SKM-1 (cell line): ENCODE measurements around the gene OSBP2.

Experiments
- DNase-seq: peaks from one replicate; lab custom pipeline; 2025; ENCODE audit not compliant: unreplicated experiment; lab: John Stamatoyannopoulos, UW

The OSBP2 gene

DNA sequence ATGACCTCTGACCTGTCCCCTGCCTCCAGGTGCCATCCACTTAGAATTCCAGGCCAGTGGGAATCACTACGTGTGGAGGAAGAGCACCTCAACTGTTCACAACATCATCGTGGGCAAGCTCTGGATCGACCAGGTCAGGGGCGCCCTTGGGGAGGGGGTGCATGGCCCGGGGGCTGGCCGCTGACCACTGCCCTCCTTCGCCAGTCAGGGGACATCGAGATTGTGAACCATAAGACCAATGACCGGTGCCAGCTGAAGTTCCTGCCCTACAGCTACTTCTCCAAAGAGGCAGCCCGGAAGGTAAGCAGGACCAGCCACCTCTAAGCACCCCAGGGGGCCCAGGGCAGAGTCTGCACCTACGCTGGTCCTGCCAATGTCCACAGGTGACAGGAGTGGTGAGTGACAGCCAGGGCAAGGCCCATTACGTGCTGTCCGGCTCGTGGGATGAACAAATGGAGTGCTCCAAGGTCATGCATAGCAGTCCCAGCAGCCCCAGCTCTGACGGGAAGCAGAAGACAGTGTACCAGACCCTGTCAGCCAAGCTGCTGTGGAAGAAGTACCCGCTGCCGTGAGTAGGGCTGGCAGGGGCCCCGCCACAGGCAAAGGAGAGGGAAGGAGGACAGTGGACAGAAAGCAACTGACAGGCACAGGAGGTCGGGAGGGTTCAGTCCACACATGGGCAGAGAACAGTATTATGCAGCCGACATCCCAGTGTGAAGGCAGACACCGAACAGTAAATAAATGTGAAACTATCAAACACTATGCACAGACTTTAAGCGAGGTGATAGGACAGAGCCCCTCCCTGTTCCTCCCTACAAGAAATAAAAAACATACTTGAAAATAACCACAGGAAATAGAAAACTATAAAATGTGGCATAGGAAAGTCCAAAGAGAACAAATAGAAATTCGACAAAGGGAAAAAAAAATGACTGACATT is 199.0 kb downstream of the OSBP2 start:
- no peak for DNase-seq

DNA sequence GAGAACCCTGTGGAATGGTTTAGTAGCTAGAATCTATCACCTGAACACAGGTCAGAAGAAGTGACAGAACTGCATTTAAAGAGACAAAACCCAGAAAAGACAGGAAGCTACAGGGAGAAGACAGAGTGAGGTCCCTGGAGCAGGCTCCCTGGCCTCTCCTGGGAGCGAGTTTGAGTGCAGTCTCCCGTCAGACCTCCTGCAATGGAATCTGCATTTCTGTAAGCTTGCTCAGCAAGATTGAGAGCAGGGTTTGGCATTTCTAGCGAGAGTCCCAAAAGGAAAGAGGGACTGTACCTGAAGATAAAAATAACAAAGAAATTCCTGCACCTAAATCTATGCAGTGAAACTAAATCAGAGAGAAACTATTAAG is 199.7 kb downstream of the OSBP2 start:
- DNase-seq, result no peak

DNA sequence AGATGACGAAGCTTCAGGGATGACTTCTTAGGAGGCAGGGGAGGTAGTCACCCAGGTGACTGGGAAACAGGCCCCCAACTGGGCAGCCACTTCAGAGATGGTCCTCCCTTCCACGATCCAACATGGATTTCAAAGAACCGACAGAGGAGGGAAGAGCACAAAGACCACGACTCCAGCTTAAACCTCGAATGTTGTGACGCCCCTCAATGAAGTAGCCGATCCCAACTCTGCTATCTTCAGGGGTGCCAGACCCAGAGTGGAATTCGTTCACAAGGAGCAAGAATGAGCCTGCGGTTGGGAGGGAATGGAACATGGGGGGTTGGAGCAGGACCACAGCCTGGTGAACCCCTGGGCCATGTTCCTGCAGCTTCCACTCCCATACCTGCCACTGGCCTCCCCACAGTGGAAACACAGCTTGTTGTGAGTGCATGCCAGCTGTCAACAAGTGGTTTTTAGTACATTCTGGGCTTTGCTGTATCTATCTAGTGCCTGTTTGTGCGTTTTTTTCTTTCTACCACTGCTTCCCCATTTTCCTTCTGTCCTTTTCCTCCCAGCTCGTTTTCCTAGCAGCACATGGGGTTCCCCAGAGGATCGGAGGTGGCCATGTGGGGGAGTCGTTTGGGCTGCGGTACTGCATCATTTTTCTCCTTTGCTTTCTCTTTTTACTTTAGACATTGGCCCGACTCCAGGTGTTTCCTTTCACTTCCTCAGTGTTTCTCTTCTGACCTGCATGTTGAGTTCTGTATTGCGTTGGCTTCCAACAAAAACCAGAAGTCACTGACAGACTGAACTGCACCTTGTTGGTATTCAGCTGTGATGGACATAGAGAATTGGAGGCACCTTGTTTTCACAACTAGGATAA is 208.1 kb downstream of the OSBP2 start:
- no peak for DNase-seq

DNA sequence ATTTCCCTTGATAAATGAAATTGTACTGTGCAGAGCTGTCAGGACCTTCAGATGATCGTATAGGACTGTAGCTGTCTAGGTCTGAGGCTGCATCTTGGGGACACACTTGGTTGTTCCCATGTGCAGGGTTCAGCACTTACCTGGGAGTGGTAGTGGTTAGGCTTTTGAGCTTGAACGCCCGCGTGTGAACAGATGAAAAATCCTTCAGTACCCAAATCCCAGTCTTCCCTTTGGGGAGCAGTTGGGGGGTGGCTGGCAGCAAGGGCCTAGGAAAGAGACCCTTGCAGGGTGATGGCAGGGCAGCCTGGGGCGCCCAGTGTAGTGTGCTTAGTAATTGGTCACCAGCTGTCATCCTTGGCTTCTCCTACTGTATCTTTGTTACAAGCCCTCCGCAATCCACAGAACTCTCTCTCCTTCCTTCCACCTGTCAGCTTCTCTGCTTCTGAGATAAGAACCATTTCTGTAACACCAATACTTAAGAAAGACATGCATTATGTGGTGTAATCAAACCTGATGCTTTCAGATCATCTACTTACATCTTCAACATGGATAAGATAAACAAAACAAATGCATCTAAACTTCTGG is 209.3 kb downstream of the OSBP2 start:
- no peak for DNase-seq

DNA sequence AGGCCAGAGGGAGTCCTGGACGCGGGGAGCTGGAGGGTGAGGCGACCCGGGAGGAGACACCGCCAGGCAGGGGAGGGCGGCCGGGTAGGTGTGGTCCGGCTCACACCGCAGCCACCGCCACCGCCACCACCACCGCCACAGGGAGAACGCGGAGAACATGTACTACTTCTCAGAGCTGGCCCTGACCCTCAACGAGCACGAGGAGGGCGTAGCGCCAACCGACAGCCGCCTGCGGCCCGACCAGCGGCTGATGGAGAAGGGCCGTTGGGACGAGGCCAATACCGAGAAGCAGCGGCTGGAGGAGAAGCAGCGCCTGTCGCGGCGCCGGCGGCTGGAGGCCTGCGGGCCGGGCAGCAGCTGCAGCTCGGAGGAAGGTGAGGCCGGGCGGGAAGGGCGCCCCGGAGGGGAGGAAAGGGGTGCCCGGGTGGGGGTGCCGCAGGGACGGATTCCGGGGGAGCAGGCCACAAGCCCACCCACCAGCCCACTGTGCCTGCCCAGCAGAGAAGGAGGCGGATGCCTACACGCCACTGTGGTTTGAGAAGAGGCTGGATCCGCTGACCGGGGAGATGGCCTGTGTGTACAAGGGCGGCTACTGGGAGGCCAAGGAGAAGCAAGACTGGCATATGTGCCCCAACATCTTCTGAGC is 211.1 kb downstream of the OSBP2 start:
- DNase-seq, result no peak

DNA sequence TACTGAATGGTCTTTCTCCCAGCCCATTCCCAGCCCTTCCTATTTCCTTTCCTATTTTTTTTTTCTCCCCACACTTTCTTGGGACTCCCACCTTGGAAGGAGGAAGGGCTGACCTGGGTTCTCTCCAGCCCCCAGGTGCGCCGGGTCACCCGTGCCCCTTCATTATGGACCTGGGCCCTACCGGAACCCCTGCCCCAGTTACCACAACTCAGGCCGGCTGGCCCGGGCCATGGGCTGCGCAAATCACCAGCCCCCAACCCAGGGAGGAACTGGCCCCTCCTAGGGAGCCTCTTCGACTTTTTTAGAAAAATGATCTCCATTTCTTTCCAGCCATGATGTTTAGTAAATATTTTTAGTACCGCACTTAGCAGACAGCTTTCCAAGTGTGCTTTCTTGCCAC is 211.7 kb downstream of the OSBP2 start:
- no peak for DNase-seq

DNA sequence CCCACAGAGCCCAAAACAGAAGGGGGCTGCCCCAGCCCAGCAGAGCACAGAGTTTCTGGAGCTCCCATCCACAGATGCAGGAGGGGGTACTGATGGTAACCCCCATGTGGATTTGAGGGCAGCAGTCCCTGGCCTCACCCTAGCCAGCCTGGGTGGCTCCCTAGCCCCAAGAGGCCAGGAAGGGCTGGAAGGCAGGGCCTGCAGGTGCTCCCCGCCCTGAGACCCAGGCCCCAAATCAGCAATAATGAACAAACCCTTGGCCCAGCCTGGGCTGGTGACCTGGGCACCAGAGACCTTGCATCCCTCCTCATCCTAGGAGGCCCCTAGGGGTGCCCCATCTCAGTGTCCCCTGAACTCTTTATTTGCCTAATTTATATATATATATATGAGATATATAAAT is 212.3 kb downstream of the OSBP2 start:
- no peak for DNase-seq

DNA sequence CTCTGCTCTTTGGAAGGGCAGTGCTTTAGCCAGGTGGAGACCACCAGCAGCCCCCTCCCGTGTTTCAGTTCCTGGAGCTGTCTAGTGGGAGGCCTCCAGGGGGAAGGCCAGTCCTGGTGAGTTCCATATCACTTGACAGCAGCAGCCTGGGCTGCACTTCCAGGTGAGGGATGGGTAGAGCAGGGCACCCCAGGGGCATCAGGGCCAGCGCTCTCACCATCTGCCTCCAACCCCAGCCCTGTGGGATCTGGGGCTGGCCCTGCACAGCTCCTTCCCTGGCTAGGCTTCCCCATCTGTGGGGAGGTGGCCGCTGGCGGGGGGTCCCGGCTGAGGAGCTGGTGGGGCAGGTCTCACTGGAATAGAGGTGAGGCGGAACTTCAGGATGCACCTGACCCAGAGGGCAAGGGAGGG is 213.4 kb downstream of the OSBP2 start:
- DNase-seq, result no peak

DNA sequence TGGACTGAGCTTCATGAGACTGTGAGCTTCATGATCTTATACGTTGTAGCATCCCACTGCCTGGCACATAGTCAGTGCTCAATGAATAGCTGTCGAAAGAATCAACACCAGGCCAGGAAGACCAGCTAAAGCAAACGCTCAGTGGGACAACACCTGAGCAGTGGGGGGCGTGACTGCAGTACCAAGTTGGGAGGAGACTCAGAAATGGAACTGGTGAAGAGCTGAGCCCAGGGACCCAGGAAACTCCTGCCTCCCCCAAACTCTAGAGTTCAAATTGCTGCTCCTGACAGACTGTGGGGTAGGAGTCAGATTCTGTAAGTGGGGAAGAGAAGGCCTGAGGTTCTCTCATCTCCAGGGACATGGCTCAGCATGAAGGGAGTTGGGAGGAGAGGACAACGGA is 214.6 kb downstream of the OSBP2 start:
- DNase-seq, result no peak

DNA sequence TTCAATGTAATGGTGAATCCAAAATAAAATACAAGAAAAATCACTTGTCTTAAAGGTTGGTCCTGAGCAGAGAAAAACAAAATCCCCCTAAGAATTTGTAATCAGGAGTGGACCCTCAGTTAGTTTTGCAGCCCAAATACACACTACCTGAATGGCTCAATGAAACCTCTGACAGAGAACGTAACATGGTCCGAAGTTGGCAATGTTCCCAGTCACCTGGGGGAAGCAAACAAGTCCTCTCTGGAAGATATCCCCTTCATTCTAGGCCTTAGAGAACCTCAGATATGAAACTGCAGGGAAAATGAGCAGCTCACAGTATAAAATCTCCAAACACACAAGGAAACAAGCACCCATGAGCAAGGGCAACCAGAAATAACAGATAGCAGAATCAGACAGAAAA is 215.7 kb downstream of the OSBP2 start:
- DNase-seq, result no peak

DNA sequence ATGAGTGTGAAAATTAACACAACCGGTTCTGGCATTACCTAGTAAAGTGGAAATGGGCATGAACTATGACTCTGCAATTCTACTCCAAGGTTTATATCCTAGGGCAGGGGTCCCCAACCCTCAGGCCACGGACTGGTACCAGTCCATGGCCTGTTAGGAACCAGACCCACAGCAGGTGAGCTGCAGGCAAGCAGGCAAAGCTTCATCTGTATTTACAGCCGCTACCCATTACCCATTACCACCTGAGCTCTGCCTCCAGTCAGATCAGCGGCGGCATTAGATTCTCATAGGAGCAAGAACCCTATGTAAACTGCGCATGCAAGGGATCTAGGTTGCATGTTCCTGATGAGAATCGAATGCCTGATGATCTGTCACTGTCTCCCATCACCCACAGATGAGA is 224.1 kb downstream of the OSBP2 start:
- DNase-seq, result no peak

DNA sequence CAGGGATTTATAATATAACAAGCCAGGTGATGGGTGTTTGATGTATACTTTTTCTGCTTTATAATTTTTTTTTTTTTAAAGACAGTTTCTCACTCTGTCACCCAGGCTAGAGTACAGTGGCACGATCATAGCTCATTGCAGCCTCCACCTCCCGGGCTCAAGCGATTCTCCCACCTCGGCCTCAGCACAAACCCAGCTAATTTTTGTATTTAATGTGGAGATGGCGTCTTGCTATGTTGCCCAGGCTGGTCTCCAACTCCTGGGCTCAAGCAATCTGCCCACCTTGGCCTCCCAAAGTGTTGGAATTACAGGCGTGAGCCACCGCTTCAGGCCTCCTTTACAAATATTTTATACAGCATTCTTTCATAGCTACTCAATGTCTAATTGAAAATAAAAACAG is 225.3 kb downstream of the OSBP2 start:
- DNase-seq, result no peak

DNA sequence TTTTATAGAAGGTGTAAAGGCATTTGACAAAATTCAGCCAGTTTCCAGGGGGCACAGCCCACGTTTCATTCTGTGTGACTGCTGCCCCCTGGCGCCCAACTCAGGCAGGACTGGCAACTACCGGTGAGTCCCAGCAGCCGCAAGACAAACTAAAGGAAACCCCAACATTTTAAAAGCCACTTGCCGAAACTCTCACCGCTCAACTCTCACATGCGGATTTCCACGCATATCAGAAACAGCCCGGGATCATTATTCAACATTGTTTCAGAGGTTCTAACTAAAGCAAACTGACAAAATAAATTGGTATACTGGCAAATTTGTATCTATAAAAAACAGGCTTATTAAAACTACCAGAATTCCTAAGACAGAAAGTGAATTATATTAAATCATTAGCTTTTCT is 225.7 kb downstream of the OSBP2 start:
- DNase-seq, result no peak

DNA sequence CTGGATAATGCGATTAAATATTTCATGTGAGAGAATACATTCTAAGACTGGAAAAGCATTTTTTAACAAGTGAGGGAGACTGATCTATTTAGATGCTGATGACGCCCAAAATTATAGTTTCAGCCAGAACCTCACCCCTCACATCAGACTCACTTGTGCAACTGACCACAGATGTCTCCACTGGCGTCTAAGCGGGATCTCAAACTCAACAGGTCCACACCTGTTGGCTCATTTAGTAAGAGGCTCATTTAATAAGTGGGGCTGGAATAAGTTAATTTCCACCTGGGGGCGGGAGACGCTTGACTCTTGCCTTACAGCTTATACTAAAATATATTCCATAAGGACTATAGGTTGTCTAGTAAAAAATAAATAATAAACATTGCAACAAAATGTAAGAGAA is 226.4 kb downstream of the OSBP2 start:
- DNase-seq, result no peak

DNA sequence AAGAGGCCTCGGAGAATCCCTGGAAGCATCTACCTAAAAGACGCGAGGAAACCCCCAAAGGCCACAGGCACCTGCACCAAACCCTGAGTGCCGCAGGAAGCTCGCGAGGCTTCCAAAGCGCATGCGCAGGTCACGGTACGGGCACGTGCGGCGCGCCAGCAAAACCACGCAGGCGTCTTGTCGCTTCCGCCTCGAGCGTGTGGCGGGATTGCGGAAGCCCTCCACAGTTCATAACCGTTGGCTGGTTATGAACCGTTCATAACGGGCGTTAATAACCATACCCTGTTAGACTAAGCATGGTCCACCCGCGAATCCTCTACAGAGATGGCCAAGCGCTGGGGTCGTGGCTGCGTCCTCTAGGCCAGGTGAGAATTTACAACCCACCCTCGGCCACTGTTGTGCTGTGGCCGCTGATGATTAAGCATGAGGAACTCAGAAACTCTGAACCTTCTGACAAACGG is 227.5 kb downstream of the OSBP2 start:
- no peak for DNase-seq

DNA sequence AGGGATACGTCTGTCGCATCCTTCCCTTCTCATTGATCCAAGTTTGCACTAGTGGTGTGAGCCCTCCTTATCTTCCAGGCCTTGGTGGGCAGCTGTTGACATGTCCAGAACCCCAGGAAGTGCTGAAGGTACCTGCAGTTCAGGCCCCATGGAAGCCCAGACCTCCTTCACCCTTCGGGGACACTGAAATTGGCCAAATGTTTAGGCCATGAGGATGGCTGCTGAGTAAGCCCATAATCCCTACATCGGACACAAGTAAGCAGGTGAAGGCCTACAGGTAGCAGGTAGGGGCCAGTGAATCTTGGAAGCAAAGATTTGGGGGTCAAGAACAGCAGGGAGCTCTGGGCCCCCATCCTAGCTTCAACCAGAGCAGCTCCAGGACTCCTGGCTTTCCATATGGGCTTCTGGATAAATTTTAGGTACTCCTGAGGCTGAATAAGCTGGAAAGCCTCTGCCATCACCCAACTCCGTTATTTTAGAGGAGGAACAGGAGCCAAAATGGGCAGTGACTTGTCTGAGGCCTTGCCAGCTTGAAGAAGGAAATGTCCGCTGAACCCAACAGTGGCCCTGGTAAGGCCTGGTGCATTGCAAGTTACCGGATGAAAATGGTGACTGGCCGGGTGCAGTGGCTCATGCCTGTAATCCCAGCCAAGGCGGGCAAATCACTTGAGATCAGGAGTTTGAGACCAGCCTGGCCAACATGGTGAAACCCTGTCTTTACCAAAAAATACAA is 228.7 kb downstream of the OSBP2 start:
- no peak for DNase-seq

DNA sequence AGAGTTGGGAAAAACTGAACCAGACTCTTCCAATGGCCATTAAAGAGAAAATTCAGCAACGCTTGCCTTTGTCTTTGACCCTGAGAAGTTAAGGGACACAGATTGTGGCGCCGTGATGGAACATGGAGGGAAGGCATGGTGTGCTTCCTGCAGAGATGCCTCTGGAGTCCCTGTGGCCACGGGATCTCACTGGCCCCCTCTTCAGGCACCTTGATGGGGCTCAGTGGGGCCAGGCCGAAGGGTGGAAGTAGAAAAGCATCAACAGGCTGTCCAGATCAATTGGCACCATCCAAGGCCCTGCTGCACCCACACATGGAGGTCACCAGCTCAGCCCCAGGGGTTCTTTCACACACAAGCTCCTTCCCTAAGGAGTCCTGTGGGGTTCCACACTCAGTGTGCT is 231.0 kb downstream of the OSBP2 start:
- no peak for DNase-seq

DNA sequence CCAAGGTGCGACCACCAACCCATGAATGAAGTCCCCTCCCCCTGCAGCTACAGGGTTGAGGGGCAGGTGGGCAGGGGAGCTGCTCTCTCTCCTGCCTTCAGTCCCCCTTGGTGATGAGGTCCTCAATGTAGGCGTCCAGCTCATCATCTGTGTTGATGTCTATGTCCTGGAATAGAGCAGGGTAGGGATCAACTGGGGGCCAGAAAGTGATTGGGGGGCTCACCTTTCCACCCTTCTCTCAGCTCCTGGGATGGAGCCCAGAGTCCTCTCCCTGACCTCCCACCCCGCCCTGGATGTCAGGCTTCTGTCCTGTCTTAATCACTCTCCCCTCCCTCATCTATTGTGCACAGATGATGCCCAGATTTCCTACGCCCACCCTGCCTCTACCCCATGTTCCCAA is 232.0 kb downstream of the OSBP2 start:
- DNase-seq, result no peak

DNA sequence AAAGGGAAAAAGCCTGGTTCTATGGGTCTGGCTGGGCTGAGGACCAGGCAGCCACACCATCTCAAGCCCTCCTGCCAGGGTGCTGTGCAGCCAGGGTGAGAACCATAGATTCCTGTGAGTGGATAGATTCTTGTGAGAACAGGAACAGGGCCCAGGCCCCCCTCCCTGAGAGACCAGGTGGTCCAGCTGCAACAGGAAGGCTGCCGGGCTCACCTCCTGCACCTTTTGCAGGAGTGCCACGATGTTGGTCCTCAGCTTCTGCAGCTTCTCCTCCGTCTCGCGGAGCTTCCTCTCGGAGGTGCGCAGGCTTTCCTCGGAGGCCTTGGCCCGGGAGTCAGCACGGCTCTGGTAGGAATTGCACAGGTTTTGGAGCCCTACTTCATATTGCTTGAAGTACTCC is 233.1 kb downstream of the OSBP2 start:
- no peak for DNase-seq

DNA sequence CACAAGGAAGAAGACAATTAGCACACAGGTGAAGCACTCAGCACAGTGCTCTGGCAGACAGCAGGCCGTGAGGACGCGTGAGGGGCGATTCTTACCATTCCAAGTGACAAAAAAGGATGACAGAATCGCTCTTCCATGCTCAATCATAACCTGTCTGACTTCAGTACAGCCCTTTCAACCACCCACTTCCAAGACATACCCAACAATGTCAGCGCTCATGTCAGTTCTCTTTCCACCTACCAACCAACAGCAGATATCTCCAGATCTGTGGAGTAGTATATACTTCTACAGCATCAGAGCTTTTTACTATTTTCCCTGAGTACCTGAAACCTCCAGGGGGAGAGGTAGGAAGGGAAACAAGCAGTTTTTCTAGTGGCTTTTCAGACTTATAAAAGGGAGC is 233.7 kb downstream of the OSBP2 start:
- DNase-seq, result no peak

DNA sequence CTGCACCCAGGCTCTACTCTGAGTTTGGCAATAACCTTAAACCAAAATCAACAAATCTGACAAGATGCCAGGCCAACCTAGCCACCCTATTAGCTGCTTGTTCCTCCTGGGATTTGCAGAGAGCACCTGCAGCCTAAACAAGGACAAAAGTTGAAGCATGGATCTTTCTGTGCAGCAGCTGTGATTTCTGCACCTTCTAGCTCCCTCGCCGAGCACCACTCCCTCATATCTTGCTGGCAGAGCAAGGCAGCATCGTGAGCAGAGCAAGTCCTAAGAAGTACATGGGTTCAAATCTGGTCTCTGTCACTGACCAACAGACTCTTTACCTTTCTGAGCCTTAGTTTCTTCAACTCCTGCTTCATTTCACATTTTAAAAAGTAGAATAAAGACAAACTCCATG is 235.6 kb downstream of the OSBP2 start:
- DNase-seq, result no peak
